MV-4-11 (cell line): Measurements from ENCODE around the gene REC114.

Source experiments
- DNase-seq: peaks from one replicate; lab custom pipeline; 2025; lab: John Stamatoyannopoulos, UW

Gene REC114

GRCh38 chr15:73455876-73456275, 12.9 kb downstream of the REC114 start:
- DNase-seq, result no peak

- no peak for DNase-seq
Observed at GRCh38 chr15:73457334-73457733, 14.4 kb downstream of the REC114 start.

- DNase-seq, result no peak
Observed at GRCh38 chr15:73460662-73461061, 17.7 kb downstream of the REC114 start.

GRCh38 chr15:73464602-73465001, 21.6 kb downstream of the REC114 start:
- DNase-seq, result no peak

- DNase-seq, result no peak
Observed at GRCh38 chr15:73467758-73468157, 24.8 kb downstream of the REC114 start.

GRCh38 chr15:73474785-73475184, 31.8 kb downstream of the REC114 start:
- DNase-seq, result no peak

- no peak for DNase-seq
Observed at GRCh38 chr15:73476704-73477216, 33.8 kb downstream of the REC114 start.

DNA sequence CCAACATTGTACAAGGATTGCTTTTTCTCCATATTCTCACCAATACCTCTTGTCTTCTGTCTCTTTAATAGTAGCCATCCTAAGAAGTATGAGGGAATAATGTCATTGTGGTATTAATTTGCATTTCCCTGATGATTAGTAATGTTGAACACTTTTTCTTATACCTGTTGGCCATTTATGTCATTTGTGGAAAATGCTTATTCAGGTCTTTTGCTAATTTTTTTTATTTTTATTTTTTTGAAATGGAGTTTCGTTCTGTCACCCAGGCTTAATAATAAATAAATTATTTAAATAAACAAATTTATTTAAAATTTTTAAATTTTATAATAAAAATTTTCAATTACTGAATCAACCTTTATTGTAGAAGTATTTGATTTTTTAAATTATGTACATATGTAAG, 37.1 kb downstream of the REC114 start:
- no peak for DNase-seq

DNA sequence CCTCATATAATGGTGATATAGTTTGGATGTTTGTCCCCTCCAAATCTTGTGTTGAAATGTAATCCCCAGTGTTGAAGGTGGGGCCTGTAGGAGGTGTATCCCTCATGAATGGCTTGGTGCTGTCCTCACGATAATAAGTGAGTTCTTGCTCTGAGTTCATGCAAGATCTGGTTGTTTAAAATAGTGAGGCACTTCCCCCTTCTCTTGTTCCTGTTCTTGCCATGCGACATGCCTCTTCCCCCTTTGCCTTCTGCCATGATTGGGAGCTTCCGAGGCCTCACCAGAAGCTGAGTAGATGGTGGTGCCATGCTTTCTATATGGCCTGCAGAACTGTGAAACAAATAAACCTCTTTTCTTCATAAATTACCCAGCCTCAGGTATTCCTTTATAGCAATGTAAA, 39.2 kb downstream of the REC114 start:
- peak; percentile 70 for DNase-seq

- no peak for DNase-seq
Observed at GRCh38 chr15:73483053-73483452, 40.1 kb downstream of the REC114 start.

DNA sequence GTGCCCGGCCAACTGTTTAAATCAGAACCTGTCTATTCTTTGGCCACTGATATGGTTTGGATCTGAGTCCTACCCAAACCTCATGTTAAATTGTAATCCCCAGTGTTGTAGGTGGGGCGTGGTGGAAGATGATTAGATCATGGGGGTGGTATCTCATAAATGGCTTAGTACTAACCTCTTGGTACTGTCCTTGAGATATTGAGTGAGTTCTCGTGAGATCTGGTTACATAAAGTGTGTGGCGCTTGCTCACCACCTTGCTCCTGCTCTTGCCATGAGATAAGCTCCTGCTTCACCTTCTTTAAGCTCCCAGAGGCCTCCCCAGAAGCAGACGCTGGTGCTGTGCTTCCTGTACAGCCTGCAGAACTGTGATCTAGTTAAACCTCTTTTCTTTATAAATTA, 42.4 kb downstream of the REC114 start:
- no peak for DNase-seq

- peak; percentile 43 for DNase-seq
Observed at GRCh38 chr15:73485885-73486284, 42.9 kb downstream of the REC114 start.

- no peak for DNase-seq
Observed at GRCh38 chr15:73488698-73489097, 45.7 kb downstream of the REC114 start.

- no peak for DNase-seq
Observed at GRCh38 chr15:73493922-73494321, 51.0 kb downstream of the REC114 start.

GRCh38 chr15:73495181-73495580, 52.2 kb downstream of the REC114 start:
- no peak for DNase-seq

- no peak for DNase-seq
Observed at GRCh38 chr15:73500696-73501095, 57.7 kb downstream of the REC114 start.

- no peak for DNase-seq
Observed at GRCh38 chr15:73504885-73505284, 61.9 kb downstream of the REC114 start.

DNA sequence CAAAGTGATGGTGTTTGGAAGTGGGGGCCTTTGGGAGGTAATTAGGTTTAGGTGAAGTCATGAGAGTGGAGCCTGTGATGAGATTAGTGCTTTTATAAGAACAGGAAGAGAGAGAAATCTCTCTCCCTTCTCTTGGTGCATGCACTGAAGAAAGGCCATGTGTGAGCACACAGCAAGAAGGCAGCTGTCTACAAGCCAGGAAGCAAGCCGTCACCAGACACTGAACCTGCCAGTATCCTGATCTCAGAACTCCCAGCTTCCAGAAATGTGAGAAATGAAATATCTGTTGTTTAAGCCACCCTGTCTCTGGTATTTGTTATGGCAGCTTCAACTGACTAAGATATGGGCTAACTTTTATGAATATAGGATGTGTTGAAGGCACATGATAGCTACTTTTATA, 72.6 kb downstream of the REC114 start:
- DNase-seq, result no peak

GRCh38 chr15:73517566-73517965, 74.6 kb downstream of the REC114 start:
- DNase-seq, result no peak

- DNase-seq, result no peak
Observed at GRCh38 chr15:73518180-73518862, 75.4 kb downstream of the REC114 start.

DNA sequence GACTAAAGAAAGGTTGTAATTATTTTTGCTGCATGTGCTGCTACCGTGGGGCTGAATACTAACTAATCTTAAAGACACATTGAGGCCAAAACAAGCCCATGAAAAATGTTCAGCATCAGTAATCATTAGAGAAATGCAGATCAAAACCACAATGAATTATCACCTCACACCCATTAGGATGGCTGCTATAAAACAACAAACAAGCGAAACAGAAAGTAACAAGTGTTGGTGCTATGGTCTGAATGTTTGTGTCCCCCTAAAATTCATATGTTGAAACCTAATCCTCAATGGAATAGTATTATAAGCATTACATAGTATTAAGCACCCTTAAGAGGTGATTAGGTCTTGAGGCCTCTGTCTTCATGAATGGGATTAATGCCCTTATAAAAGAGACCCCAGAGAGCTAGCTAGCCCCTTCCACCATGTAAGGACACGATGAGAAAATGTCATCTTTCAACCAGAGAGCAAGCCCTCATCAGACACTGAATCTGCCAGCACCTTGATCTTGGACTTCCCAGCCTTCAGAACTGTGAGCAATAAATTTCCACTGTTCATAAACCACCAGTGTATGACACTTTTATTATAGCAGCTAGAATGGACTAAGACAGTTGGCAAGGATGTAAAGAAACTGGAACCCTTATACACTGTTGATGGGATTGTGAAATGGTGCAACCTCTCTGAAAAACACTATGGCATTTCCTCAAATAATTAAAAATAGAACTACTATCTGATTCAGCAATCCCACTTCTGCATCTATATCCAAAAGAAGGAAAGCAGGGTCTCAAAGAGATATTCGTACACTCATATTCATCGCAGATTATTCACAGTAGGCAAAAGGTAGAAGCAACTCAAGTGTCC, 76.1 kb downstream of the REC114 start:
- DNase-seq, result peak; percentile 78

DNA sequence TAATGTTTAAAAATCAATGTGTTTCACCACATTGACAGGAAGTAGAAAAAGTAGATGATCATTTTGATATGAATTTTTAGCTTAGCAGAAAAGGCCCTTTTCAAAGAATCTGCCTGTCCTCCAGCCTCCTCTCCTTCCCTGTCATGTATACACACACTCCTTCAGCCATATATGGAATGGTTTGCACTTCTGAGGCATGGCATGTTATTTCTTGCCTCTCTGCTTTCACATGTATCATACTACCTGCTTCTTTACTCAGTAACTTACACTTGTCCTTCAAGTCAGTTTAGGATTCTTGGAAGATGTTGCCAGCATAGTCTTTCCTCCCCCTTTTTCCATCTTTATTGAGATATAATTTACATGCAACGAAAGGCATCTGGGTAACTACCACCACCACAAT, 79.0 kb downstream of the REC114 start:
- DNase-seq, result no peak

DNA sequence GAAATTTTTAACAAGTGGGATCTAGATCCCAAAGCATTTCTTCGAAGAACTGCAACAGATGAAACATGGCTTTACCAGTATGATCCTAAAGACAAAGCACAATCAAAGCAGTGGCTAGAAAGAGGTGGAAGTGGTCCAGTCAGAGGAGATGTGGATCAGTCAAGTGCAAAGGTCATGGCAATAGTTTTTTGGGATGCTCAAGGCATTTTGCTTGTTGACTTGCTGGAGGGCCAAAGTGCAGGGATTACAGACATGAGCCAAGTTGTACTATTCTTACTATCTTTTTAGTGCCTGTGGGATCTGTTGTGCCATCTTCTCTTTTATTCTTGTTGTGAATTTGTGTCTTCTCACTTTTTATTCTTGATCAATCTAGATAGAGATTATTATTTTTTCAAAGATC, 82.0 kb downstream of the REC114 start:
- DNase-seq, result no peak
